Gastroesophageal sphincter (tissue), 4 donors: ENCODE measurements around the gene NEK8. TPM values are rescaled to one million over a fixed set of nuclear protein-coding genes. Genes with fewer than 3 reads are reported as not detected.

Source experiments
- ATAC-seq: fragments of 150-250 bp; one replicate; pipeline ENCODE4 v1.9.1; 2016; ENCODE audit warnings: mild to moderate bottlenecking, moderate library complexity
- H3K27ac ChIP-seq, 4 donors: fragments of 200-600 bp; sonication (generic) in 3 of 4; 1 replicate in 3 of 4; 2 replicates in 1 of 4; pipeline ENCODE4 v1.5.1; 2016 to 2019
- H3K27me3 ChIP-seq: fragments of 200-600 bp; sonication (generic); one replicate; pipeline ENCODE4 v1.5.1; 2019
- H3K36me3 ChIP-seq, 2 donors: fragments of 200-600 bp; sonication (generic); one replicate each; pipeline ENCODE4 v1.5.1; 2019; ENCODE audit warnings: control low read depth in 1 of 2
- H3K4me1 ChIP-seq, 3 donors: fragments of 200-600 bp; sonication (generic); 1 replicate in 2 of 3; 2 replicates in 1 of 3; pipeline ENCODE4 v1.5.1; 2016 to 2019; ENCODE audit warnings: control low read depth in 2 of 3
- H3K4me3 ChIP-seq, 2 donors: fragments of 200-600 bp; sonication (generic); one replicate each; pipeline ENCODE4 v1.5.1; 2019; ENCODE audit warnings: mild to moderate bottlenecking in 1 of 2, moderate library complexity in 1 of 2
- H3K9me3 ChIP-seq, 3 donors: fragments of 200-600 bp; sonication (generic); one replicate each; pipeline ENCODE4 v1.5.1; 2017 to 2019; ENCODE audit warnings: control low read depth in 2 of 3
- CTCF ChIP-seq, 4 experiments: fragments of 200-600 bp in 2 of 4; fragments of 450-650 bp in 2 of 4; sonication (generic) in 1 of 4; IDR thresholded peaks; one replicate each; pipeline ENCODE4 v1.5.1; 2017 to 2019; ENCODE audit warnings: antibody characterized with exemption in 4 of 4, mild to moderate bottlenecking in 2 of 4, moderate library complexity in 2 of 4
- EP300 ChIP-seq: sonication (generic); formaldehyde crosslinking; IDR thresholded peaks from one replicate; pipeline ENCODE4 v1.6.1; 2017; ENCODE audit warnings: antibody characterized with exemption, mild to moderate bottlenecking
- POLR2A ChIP-seq, 2 donors: fragments of 450-650 bp; IDR thresholded peaks; one replicate each; pipeline ENCODE4 v1.6.1; 2017; ENCODE audit warnings: antibody characterized with exemption in 2 of 2, mild to moderate bottlenecking in 2 of 2, moderate library complexity in 1 of 2
- POLR2AphosphoS5 ChIP-seq: sonication (generic); formaldehyde crosslinking; IDR thresholded peaks from one replicate; pipeline ENCODE4 v1.6.1; 2017; ENCODE audit warnings: antibody characterized with exemption
- WGBS, 2 donors: methylation state at CpG; one replicate each; pipeline ENCODE4 v1.1.5; 2018; ENCODE audit warnings: low coverage in 1 of 2; 5-methylcytosine and 5-hydroxymethylcytosine counted together
- total RNA-seq, 4 donors: library from RNA; depleted of rRNA; stranded (reverse); fragments of >200 nt; gene quantifications; one replicate each; pipeline ENCODE4 v1.1.0, GENCODE V29; 2016

NEK8 gene
- total RNA-seq, 4 donors from 2014 or later = 0.94 to 2.0 (median 1.8) TPM; not detected in 1

GRCh38 chr17:28737770-28738679, 9.4 kb downstream of the NEK8 start:
- 82 to 95% methylated on average over 4 to 8 of the region's 22 CpGs for WGBS, 2 donors

GRCh38 chr17:28738680-28739384, 10.2 kb downstream of the NEK8 start:
- ATAC-seq = no peak
- H3K27ac ChIP-seq = no peak overlapping the region

More at GRCh38 chr17:28737770-28738679, 9.4 kb downstream of the NEK8 start:
- no peak for TF ChIP-seq CTCF (IDR thresholded peaks at IDR 0.05)
- TF ChIP-seq EP300 = no peak
- TF ChIP-seq POLR2A (IDR thresholded peaks at IDR 0.05) = no peak
- TF ChIP-seq POLR2AphosphoS5 = no peak
- Histone ChIP-seq H3K4me1 (peaks cover 0 to 5% (median 0%) of the 10 kb centered on the region in 3 donors), H3K27me3 (no peaks in the 10 kb centered on the region), H3K9me3 (no peaks in the 10 kb centered on the region), H3K36me3 (no peaks in the 10 kb centered on the region), H3K4me3 (no peak overlapping the region), H3K27ac (no peak overlapping the region)
- no peak for ATAC-seq

GRCh38 chr17:28740406-28741357, 12.1 kb downstream of the NEK8 start:
- TF ChIP-seq CTCF (IDR thresholded peaks at IDR 0.05) (no peak), POLR2AphosphoS5 (no peak), POLR2A (IDR thresholded peaks at IDR 0.05) (no peak), EP300 (no peak)
- no peak overlapping the region for H3K4me3 ChIP-seq
- 50 to 88% methylated on average over 1 to 2 of the region's 10 CpGs for whole genome bisulfite sequencing, 2 donors

More at GRCh38 chr17:28738680-28739384, 10.2 kb downstream of the NEK8 start:
- no peaks in the 10 kb centered on the region for H3K36me3 ChIP-seq
- no peaks in the 10 kb centered on the region for H3K9me3 ChIP-seq
- 95% methylated on average over 5 of the region's 10 CpGs for WGBS, 2 donors
- H3K27me3 ChIP-seq = no peaks in the 10 kb centered on the region
- peaks cover 0 to 12% (median 0%) of the 10 kb centered on the region in 3 donors for H3K4me1 ChIP-seq
- no peak overlapping the region for H3K4me3 ChIP-seq
- TF ChIP-seq EP300 (no peak), CTCF (IDR thresholded peaks at IDR 0.05) (no peak), POLR2AphosphoS5 (no peak)

GRCh38 chr17:28741358-28742349, 13.1 kb downstream of the NEK8 start:
- no peak overlapping the region for H3K27ac ChIP-seq
- no peaks in the 10 kb centered on the region for H3K27me3 ChIP-seq
- no peaks in the 10 kb centered on the region for H3K9me3 ChIP-seq
- peaks cover 0 to 39% (median 15%) of the 10 kb centered on the region in 3 donors for H3K4me1 ChIP-seq
- no peak for ATAC-seq
- TF ChIP-seq EP300 (no peak), POLR2A (IDR thresholded peaks at IDR 0.05) (no peak), POLR2AphosphoS5 (no peak)
- WGBS, 2 donors = 74 to 76% methylated on average over 3 to 11 of the region's 19 CpGs
- H3K36me3 ChIP-seq = no peaks in the 10 kb centered on the region
- no peak overlapping the region for H3K4me3 ChIP-seq

More at GRCh38 chr17:28740406-28741357, 12.1 kb downstream of the NEK8 start:
- no peak for ATAC-seq
- peaks cover 0 to 29% (median 9%) of the 10 kb centered on the region in 3 donors for H3K4me1 ChIP-seq
- no peaks in the 10 kb centered on the region for H3K27me3 ChIP-seq
- H3K9me3 ChIP-seq = no peaks in the 10 kb centered on the region
- H3K36me3 ChIP-seq = no peaks in the 10 kb centered on the region
- no peak overlapping the region for H3K27ac ChIP-seq
